H54 (cell line): ENCODE results near the gene SLC30A4.
A peak's percentile ranks its signal among the peaks of the same experiment; 100 is the strongest.

Source experiments
- DNase-seq: peaks from one replicate; pipeline ENCODE4 v3.0.0; 2011; ENCODE audit warnings: low spot score, mixed read lengths; ENCODE audit not compliant: insufficient read length
- FAIRE-seq: peaks from 3 replicates; lab custom pipeline; 2011; peaks lifted over from hg19 to GRCh38; lab: Jason Lieb, UNC
- POLR2A ChIP-seq: IDR thresholded peaks from 2 replicates; pipeline ENCODE4 v1.6.1; 2011; ENCODE audit warnings: low read depth, mild to moderate bottlenecking, low read length

Gene SLC30A4

GRCh38 chr15:45522328-45523165, at the start of gene SLC30A4:
SLC30A4 (minus strand) TSS chr15:45522755; CDS start chr15:45522354, 401 bp downstream.
- FAIRE-seq, result no peak
- peak; percentile 75 for TF ChIP-seq POLR2A

GRCh38 chr15:45555934-45556608, 33.5 kb upstream of the SLC30A4 start:
- no peak for DNase-seq
- TF ChIP-seq POLR2A, result no peak
- no peak for FAIRE-seq

More at GRCh38 chr15:45522328-45523165, at the start of gene SLC30A4:
- DNase-seq, result peak; percentile 88

GRCh38 chr15:45551676-45552075, 29.1 kb upstream of the SLC30A4 start:
- no peak for TF ChIP-seq POLR2A
- FAIRE-seq (no peak), DNase-seq (no peak)

- FAIRE-seq (no peak), DNase-seq (no peak)
- TF ChIP-seq POLR2A, result no peak
Observed at GRCh38 chr15:45550436-45550835, 27.9 kb upstream of the SLC30A4 start.

- DNase-seq, result no peak
- FAIRE-seq, result no peak
- TF ChIP-seq POLR2A, result no peak
Observed at GRCh38 chr15:45549541-45550220, 27.1 kb upstream of the SLC30A4 start.

GRCh38 chr15:45548753-45549520, 26.4 kb upstream of the SLC30A4 start:
- no peak; the same call in 1 of the 2 replicates for TF ChIP-seq POLR2A
- DNase-seq (peak; percentile 20), FAIRE-seq (peak; percentile 67)

DNA sequence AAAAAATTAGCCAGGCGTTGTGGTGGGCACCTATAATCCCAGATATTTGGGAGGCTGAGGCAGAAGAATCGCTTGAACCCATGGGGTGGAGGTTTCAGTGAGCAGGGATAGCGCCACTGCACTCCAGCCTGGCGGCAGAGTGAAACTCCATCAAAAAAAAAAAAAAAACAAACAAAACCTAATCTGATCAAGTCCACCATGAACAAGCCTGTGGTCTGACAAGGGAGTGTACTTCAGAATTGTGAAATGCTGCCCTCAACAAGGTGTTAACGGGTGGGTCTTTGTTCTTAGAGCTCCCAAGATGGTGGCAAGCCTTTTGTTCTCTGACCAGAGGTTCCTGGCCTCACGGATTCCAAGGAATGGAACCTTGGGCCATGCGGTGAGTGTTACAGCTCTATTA, 24.2 kb upstream of the SLC30A4 start:
- TF ChIP-seq POLR2A, result no peak
- DNase-seq, result no peak
- no peak for FAIRE-seq

- FAIRE-seq (no peak), DNase-seq (no peak)
- no peak for TF ChIP-seq POLR2A
Observed at GRCh38 chr15:45544266-45545023, 21.9 kb upstream of the SLC30A4 start.

DNA sequence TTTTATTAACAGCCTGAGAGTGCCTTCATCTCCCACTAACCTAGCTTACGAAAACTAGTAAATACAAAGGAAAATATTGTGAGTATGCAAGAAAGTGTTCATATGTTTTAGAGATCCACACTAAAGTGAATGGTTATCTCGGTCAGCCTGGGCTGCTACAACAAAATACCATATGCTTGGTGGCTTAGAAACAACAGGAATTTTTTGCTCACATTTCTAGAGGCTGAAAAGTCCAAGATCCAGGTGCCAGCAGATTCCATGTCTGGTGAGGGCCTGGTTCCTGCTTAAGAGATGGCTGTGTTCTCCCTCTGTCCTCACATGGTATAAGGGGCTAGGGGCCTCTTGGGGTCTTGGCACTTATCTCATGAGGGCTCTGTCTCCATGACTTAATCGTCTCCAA, 20.5 kb upstream of the SLC30A4 start:
- DNase-seq (no peak), FAIRE-seq (no peak)
- no peak for TF ChIP-seq POLR2A

GRCh38 chr15:45540531-45540930, 18.0 kb upstream of the SLC30A4 start:
- FAIRE-seq (no peak), DNase-seq (no peak)
- TF ChIP-seq POLR2A, result no peak

- FAIRE-seq, result no peak
- no peak for DNase-seq
- TF ChIP-seq POLR2A, result no peak
Observed at GRCh38 chr15:45539680-45540079, 17.1 kb upstream of the SLC30A4 start.

- no peak for TF ChIP-seq POLR2A
- FAIRE-seq, result no peak
Observed at GRCh38 chr15:45536934-45537333, 14.4 kb upstream of the SLC30A4 start.

More at GRCh38 chr15:45536934-45537333, 14.4 kb upstream of the SLC30A4 start:
- no peak for DNase-seq
